GM21390 (cell line): ENCODE data around the gene COL4A2.

Experiments used
- ATAC-seq: cut with Tn5 transposase; IDR thresholded peaks from one replicate; pipeline ENCODE4 v1.9.1; 2021; ENCODE audit not compliant: unreplicated experiment

COL4A2 gene

GRCh38 chr13:110433014-110433413, 125.9 kb downstream of the COL4A2 start:
- no peak for ATAC-seq

- no peak for ATAC-seq
Measured at GRCh38 chr13:110434629-110435028, 127.5 kb downstream of the COL4A2 start.

GRCh38 chr13:110435331-110435730, 128.2 kb downstream of the COL4A2 start:
- no peak for ATAC-seq

- no peak for ATAC-seq
Measured at GRCh38 chr13:110436276-110436675, 129.2 kb downstream of the COL4A2 start.

- ATAC-seq: no peak
Measured at GRCh38 chr13:110436786-110437370, 129.8 kb downstream of the COL4A2 start.

GRCh38 chr13:110438211-110438610, 131.1 kb downstream of the COL4A2 start:
- ATAC-seq: no peak

- ATAC-seq: no peak
Measured at GRCh38 chr13:110438776-110439175, 131.7 kb downstream of the COL4A2 start.

GRCh38 chr13:110440946-110441731, 134.1 kb downstream of the COL4A2 start:
- no peak for ATAC-seq

GRCh38 chr13:110442930-110443621, 136.0 kb downstream of the COL4A2 start:
- ATAC-seq: no peak

- no peak for ATAC-seq
Measured at GRCh38 chr13:110443622-110444225, 136.6 kb downstream of the COL4A2 start.

GRCh38 chr13:110444226-110444653, 137.2 kb downstream of the COL4A2 start:
- ATAC-seq: no peak

GRCh38 chr13:110445183-110445582, 138.1 kb downstream of the COL4A2 start:
- ATAC-seq: no peak

- no peak for ATAC-seq
Measured at GRCh38 chr13:110445722-110446574, 138.9 kb downstream of the COL4A2 start.

- no peak for ATAC-seq
Measured at GRCh38 chr13:110446575-110446890, 139.4 kb downstream of the COL4A2 start.

- ATAC-seq: peak; percentile 30
Measured at GRCh38 chr13:110447058-110447511, 140.0 kb downstream of the COL4A2 start.

GRCh38 chr13:110447801-110448200, 140.7 kb downstream of the COL4A2 start:
- ATAC-seq: no peak

- ATAC-seq: no peak
Measured at GRCh38 chr13:110448230-110448629, 141.1 kb downstream of the COL4A2 start.

GRCh38 chr13:110448677-110449076, 141.6 kb downstream of the COL4A2 start:
- ATAC-seq: no peak

GRCh38 chr13:110449219-110450015, 142.3 kb downstream of the COL4A2 start:
- no peak for ATAC-seq
